ENCODE data around the gene TIE1.

GRCh38 chr1:43267291-43267805, 33.4 kb upstream of the TIE1 start:
- TF ChIP-seq CTCF (IDR thresholded peaks at IDR 0.05) = no peak
- no peak for TF ChIP-seq POLR2A (IDR thresholded peaks at IDR 0.05)
